MM.1S (cell line): ENCODE results near the gene TMEM147.

Source experiments
- EZH2phosphoT487 ChIP-seq: fragments of 300-600 bp; sonication (generic); IDR thresholded peaks from 2 replicates; pipeline ENCODE4 v1.6.1; 2018; ENCODE audit warnings: antibody characterized with exemption, low read length
- TF ChIP-seq, protein P1 (sequence below): fragments of 300-600 bp; sonication (generic); IDR thresholded peaks from 2 replicates; pipeline ENCODE4 v1.5.1; 2016; ENCODE audit warnings: antibody characterized with exemption, low read length, mixed read lengths

DNA sequence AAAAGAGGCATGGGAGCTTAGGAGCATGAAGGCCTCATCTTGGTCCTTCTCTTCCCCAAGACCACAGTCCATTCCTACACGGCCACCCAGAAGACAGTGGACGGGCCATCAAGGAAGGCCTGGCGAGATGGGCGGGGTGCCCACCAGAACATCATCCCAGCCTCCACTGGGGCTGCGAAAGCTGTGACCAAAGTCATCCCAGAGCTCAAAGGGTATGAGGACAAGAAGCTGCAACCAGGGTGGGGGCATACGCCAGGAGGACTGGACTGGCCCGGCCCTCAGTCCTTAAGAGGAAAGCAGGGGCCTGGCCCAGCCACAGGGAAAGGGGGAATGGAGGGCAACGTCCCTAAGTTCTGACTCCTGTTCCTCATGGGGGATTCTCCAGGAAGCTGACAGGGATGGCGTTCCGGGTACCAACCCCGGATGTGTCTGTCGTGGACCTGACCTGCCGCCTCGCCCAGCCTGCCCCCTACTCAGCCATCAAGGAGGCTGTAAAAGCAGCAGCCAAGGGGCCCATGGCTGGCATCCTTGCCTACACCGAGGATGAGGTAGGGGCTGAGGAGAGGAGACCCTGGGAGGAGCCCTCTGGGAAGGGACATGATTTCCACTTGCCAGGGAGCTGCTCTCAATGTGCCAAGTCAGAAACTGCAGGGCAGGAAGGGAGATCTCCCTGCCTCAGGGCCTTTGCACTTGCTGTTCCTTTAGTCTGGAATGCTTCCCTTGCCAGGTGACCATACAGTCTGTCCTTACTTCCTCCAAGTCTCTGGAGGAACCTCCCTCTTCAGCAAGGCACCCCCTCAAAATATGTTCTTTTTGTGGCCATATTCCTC, 1.9 kb upstream of the TMEM147 start:
- TF ChIP-seq, protein P1, sequence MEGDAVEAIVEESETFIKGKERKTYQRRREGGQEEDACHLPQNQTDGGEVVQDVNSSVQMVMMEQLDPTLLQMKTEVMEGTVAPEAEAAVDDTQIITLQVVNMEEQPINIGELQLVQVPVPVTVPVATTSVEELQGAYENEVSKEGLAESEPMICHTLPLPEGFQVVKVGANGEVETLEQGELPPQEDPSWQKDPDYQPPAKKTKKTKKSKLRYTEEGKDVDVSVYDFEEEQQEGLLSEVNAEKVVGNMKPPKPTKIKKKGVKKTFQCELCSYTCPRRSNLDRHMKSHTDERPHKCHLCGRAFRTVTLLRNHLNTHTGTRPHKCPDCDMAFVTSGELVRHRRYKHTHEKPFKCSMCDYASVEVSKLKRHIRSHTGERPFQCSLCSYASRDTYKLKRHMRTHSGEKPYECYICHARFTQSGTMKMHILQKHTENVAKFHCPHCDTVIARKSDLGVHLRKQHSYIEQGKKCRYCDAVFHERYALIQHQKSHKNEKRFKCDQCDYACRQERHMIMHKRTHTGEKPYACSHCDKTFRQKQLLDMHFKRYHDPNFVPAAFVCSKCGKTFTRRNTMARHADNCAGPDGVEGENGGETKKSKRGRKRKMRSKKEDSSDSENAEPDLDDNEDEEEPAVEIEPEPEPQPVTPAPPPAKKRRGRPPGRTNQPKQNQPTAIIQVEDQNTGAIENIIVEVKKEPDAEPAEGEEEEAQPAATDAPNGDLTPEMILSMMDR = no peak
- TF ChIP-seq EZH2phosphoT487 = no peak
